Measurements from ENCODE around the gene AHCYL2. TPM values are rescaled to one million over a fixed set of nuclear protein-coding genes. Genes with fewer than 3 reads are reported as not detected.
A peak's percentile ranks its signal among the peaks of the same experiment; 100 is the strongest.
"Not testable (repeated sequence)": the region's sequence is repeated elsewhere in the genome, so short reads cannot be mapped to it uniquely, and the experiment has no call there.

Gene AHCYL2
- total and polyA plus RNA-seq, 5 experiments from 2014 or later, result 5.9 to 19.3 (median 10.6) TPM

DNA sequence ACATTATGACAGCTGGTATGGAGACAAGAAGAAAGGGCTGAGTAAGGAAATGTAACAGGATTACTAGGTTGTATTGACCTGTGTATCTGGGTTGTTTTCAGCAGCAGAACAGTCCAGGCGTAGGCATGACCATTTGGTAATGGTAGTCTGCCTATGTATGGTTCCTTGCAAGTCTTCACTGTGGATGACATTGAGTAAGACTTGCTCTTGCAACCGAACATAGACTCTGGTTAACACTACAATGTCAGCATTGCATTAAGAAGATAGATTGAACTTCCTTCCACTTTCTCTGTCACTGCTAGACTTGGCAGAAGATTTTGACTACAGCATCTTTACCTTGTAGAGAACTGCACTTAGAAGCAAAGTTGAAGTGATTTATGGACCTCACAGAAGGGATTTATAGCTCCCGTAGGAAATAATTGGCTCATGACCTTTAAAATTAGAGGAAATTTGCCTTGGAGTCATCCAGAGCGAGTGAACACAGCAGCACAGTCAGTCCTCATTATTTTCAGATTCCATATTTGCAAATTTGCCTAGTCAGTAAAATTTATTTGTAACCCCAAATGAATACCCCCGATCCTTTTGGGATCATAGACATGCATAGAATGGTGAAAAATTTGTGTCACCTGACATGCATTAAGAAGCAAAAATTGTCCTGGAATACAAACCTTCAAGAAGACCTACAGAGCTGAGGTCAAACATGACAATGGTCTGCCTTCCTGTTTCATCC lies 129.8 kb downstream of the AHCYL2 start:
- DNase-seq (no peak), ATAC-seq (no peak)
- peaks cover 2 to 6% (median 3%) of the 10 kb centered on the region in 4 donors for H3K4me1 Mint-ChIP-seq
- no peaks in the 10 kb centered on the region for H3K9me3 Mint-ChIP-seq
- H3K27me3 Mint-ChIP-seq, result no peaks in the 10 kb centered on the region
- no peak overlapping the region for H3K27ac Mint-ChIP-seq
- POLR2A ChIA-PET, result no interaction called here
- H3K36me3 Mint-ChIP-seq, result peaks cover 0 to 4% (median 3%) of the 10 kb centered on the region in 3 donors
- no peak overlapping the region for H3K4me3 Mint-ChIP-seq

- Mint-ChIP-seq H3K27me3 (no peaks in the 10 kb centered on the region), H3K9me3 (no peaks in the 10 kb centered on the region), H3K4me3 (no peak overlapping the region), H3K36me3 (peaks cover 0 to 4% (median 3%) of the 10 kb centered on the region in 3 donors), H3K27ac (no peak overlapping the region), H3K4me1 (peaks cover 2 to 6% (median 3%) of the 10 kb centered on the region in 4 donors)
- ATAC-seq (no peak), DNase-seq (no peak)
- POLR2A ChIA-PET, result no interaction called here
Measured at GRCh38 chr7:129356176-129356575, 131.3 kb downstream of the AHCYL2 start.

GRCh38 chr7:129359176-129359575 lies 134.3 kb downstream of the AHCYL2 start:
- Mint-ChIP-seq H3K27me3 (no peaks in the 10 kb centered on the region), H3K4me3 (no peak overlapping the region), H3K27ac (no peak overlapping the region), H3K4me1 (peaks cover 2 to 6% (median 3%) of the 10 kb centered on the region in 4 donors), H3K9me3 (no peaks in the 10 kb centered on the region), H3K36me3 (peaks cover 0 to 3% (median 0%) of the 10 kb centered on the region in 3 donors)
- POLR2A ChIA-PET, result no interaction called here
- no peak for ATAC-seq
- no peak for DNase-seq

DNA sequence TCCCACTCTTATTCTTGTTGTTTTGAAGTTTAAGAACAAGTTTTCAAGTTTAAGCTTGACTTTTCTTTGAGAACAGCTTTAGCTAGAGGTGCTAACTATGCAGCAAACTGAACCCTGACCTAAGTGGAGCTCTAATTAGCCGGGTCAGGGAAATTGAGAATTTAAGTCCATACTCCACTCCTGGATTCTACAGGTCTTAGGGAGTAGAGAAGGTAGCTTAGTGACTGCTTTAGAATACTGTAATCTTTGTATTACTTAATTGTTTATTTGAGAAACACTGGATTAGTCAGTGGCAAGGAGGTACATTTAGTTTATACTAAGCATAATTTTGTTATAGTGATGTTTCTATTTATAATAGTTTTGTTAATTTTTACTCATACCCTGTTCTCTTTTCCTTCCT lies 134.8 kb downstream of the AHCYL2 start:
- Mint-ChIP-seq H3K9me3 (no peaks in the 10 kb centered on the region), H3K4me3 (no peak overlapping the region), H3K27me3 (no peaks in the 10 kb centered on the region), H3K4me1 (peaks cover 2 to 6% (median 3%) of the 10 kb centered on the region in 4 donors), H3K36me3 (peaks cover 0 to 3% (median 0%) of the 10 kb centered on the region in 3 donors), H3K27ac (peak overlapping the region in 1 of 10 donors; percentile 62)
- no peak for ATAC-seq
- POLR2A ChIA-PET, result no interaction called here
- DNase-seq, result no peak

- Mint-ChIP-seq H3K9me3 (no peaks in the 10 kb centered on the region), H3K36me3 (no peaks in the 10 kb centered on the region), H3K4me1 (peaks cover 3 to 7% (median 5%) of the 10 kb centered on the region in 4 donors), H3K27ac (no peak overlapping the region), H3K4me3 (no peak overlapping the region), H3K27me3 (no peaks in the 10 kb centered on the region)
- no peak for ATAC-seq
- POLR2A ChIA-PET, result no interaction called here
- no peak for DNase-seq
Measured at GRCh38 chr7:129361771-129362170, 136.9 kb downstream of the AHCYL2 start.

DNA sequence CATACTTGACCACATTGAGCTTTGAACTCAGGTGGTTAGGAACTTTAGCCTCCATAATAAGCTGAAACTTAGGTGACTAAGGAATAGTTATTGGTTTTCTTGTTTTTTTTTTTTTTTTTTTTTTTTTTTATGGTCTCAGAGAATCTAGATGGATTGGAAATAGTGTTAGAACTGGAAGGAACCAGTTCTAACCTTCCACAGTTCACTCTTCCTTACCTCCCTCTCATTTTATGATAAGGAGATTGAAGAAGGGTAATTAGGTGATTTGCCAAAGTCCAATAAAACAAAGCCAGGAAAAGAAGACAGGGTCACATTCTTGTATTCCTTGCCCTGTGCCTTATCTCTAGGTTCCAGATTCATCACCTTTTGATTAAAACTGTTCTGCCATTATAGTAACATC lies 137.7 kb downstream of the AHCYL2 start:
- H3K4me1 Mint-ChIP-seq, result peaks cover 4 to 12% (median 6%) of the 10 kb centered on the region in 4 donors
- DNase-seq (no peak), ATAC-seq (no peak)
- no peak overlapping the region for H3K4me3 Mint-ChIP-seq
- no peak overlapping the region for H3K27ac Mint-ChIP-seq
- H3K36me3 Mint-ChIP-seq, result no peaks in the 10 kb centered on the region
- POLR2A ChIA-PET, result interaction anchor here (0.6 kb wide), 1 partner anchor 805 kb away, joined by 4 read pairs; no protein-coding TSS in a partner anchor
- H3K9me3 Mint-ChIP-seq, result no peaks in the 10 kb centered on the region
- no peaks in the 10 kb centered on the region for H3K27me3 Mint-ChIP-seq

DNA sequence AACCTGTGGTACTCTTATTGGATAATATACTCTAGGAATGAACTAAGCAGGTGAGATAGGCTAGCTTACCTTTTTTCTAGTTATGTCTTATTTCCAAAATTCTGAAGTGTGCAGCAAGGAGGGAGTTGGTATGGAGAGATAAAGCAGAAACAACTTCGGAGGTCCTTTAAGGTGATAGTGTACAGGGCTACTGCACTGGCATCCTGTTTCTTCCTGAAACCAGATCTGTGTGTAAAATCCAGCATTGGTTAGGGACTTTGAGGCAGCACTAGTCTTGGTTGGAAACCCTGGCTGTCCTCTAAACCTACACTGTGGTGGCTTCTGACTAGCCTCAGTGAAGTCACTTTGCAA lies 142.5 kb downstream of the AHCYL2 start:
- H3K4me3 Mint-ChIP-seq, result no peak overlapping the region
- DNase-seq (no peak), ATAC-seq (peak in 1 of 2 donors; percentile 35)
- H3K27me3 Mint-ChIP-seq, result no peaks in the 10 kb centered on the region
- H3K9me3 Mint-ChIP-seq, result no peaks in the 10 kb centered on the region
- peaks cover 9 to 20% (median 11%) of the 10 kb centered on the region in 4 donors for H3K4me1 Mint-ChIP-seq
- H3K36me3 Mint-ChIP-seq, result peaks cover 0 to 2% (median 0%) of the 10 kb centered on the region in 3 donors
- POLR2A ChIA-PET, result no interaction called here
- H3K27ac Mint-ChIP-seq, result peak overlapping the region in 3 of 10 donors; percentile 14 to 56 (median 26)

DNA sequence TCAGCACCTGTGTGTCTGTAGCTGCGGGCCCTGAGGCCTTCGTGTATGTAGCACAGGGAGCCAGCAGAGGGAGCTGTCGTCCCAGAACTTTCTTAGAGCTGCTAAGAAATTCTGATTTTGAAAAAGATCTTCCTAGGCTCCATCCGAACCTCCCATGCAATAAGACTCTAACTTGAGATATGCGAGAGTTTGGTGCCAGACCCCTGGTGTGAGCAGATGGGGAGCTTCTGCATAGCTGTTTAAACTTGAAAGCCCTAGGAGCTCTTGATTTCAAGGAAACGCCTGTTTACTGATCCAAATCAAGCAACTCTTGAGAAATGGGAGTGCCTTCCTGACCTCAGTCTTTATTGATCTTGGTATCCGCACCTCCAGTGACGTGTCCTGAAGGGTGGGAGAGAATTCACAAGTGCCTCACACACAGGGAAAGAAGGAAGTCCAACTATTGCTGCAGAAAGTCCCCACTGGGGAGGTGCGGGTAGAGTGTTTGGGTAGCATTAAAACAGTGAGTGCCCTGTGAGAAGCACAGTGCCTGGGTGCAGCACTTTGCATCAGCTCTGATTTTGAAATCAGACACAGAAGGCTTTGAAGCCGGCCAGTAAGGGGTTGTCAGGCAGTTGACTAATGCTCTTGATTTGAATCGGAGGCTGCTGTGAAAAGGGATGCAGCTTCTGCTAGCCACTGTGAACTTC lies 143.0 kb downstream of the AHCYL2 start:
- Mint-ChIP-seq H3K36me3 (peaks cover 0 to 2% (median 0%) of the 10 kb centered on the region in 3 donors), H3K9me3 (no peaks in the 10 kb centered on the region), H3K4me3 (peak overlapping the region in 5 of 10 donors; percentile 40 to 65 (median 43)), H3K27me3 (no peaks in the 10 kb centered on the region), H3K27ac (peak overlapping the region in 4 of 10 donors; percentile 8 to 27 (median 20)), H3K4me1 (peaks cover 7 to 20% (median 11%) of the 10 kb centered on the region in 4 donors)
- peak; percentile 39 to 75 (median 62) for DNase-seq
- peak; percentile 84 to 90 for ATAC-seq
- POLR2A ChIA-PET, result no interaction called here

- peak overlapping the region in 1 of 10 donors; percentile 53 for H3K27ac Mint-ChIP-seq
Measured at GRCh38 chr7:129368389-129368986, 143.7 kb downstream of the AHCYL2 start.

GRCh38 chr7:129369447-129369846 lies 144.6 kb downstream of the AHCYL2 start:
- H3K9me3 Mint-ChIP-seq, H3K27ac Mint-ChIP-seq, H3K36me3 Mint-ChIP-seq, H3K27me3 Mint-ChIP-seq, H3K4me3 Mint-ChIP-seq, DNase-seq, POLR2A ChIA-PET, ATAC-seq: not testable (repeated sequence)
- H3K4me1 Mint-ChIP-seq, result peaks cover 7 to 20% (median 11%) of the 10 kb centered on the region in 4 donors

More at GRCh38 chr7:129368389-129368986, 143.7 kb downstream of the AHCYL2 start:
- POLR2A ChIA-PET, result no interaction called here
- peak overlapping the region in 3 of 10 donors; percentile 0 to 43 (median 40) for H3K4me3 Mint-ChIP-seq
- H3K9me3 Mint-ChIP-seq, result no peaks in the 10 kb centered on the region
- no peaks in the 10 kb centered on the region for H3K27me3 Mint-ChIP-seq
- peaks cover 7 to 20% (median 11%) of the 10 kb centered on the region in 4 donors for H3K4me1 Mint-ChIP-seq
- no peak for DNase-seq
- no peak for ATAC-seq
- H3K36me3 Mint-ChIP-seq, result peaks cover 0 to 2% (median 0%) of the 10 kb centered on the region in 3 donors

DNA sequence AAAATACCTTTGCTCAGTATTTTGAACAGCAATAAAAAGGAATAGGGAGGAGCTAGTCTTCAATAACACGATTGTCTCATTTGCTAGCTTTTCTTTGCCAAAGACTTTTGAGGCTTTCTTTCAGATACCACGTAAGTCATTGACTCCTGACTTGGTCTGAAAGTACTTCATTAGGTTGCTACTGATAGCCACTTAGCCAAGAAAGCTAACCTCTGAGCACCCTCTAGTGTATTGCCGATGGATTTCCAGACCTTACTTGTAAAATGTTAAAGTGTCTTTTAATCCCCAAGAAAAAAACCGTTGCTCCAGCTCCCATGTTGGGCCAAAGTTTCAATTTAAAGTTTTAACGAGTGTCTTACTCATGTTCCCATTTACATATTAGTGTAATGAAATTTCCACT lies 146.0 kb downstream of the AHCYL2 start:
- Mint-ChIP-seq H3K4me3 (no peak overlapping the region), H3K27me3 (no peaks in the 10 kb centered on the region), H3K27ac (no peak overlapping the region), H3K4me1 (peaks cover 4 to 20% (median 10%) of the 10 kb centered on the region in 4 donors), H3K36me3 (peaks cover 0 to 2% (median 0%) of the 10 kb centered on the region in 3 donors), H3K9me3 (no peaks in the 10 kb centered on the region)
- POLR2A ChIA-PET, result no interaction called here
- ATAC-seq (no peak), DNase-seq (no peak)

- POLR2A ChIA-PET, result no interaction called here
- no peaks in the 10 kb centered on the region for H3K9me3 Mint-ChIP-seq
- no peak overlapping the region for H3K4me3 Mint-ChIP-seq
- ATAC-seq (no peak), DNase-seq (no peak)
- H3K36me3 Mint-ChIP-seq, result peaks cover 0 to 2% (median 0%) of the 10 kb centered on the region in 3 donors
- no peak overlapping the region for H3K27ac Mint-ChIP-seq
- no peaks in the 10 kb centered on the region for H3K27me3 Mint-ChIP-seq
- peaks cover 4 to 23% (median 10%) of the 10 kb centered on the region in 4 donors for H3K4me1 Mint-ChIP-seq
Measured at GRCh38 chr7:129371487-129371886, 146.7 kb downstream of the AHCYL2 start.
